Thymus (tissue), 11 donors: ENCODE data around the gene SLC39A11. TPM values are rescaled to one million over a fixed set of nuclear protein-coding genes. Genes with fewer than 3 reads are reported as not detected.

ENCODE experiments used
- DNase-seq, 9 donors: peaks; one replicate each; pipeline ENCODE4 v3.0.0-alpha.2; 2013; ENCODE audit warnings: low spot score in 9 of 9, low read depth in 6 of 9, missing footprints in 1 of 9
- H3K27ac ChIP-seq, 2 donors: one replicate each; pipeline ENCODE4 v1.5.1; 2013; ENCODE audit warnings: control low read depth in 1 of 2, low read depth in 1 of 2, low read length in 1 of 2, mild to moderate bottlenecking in 1 of 2, moderate library complexity in 1 of 2
- H3K27me3 ChIP-seq, 2 donors: one replicate each; pipeline ENCODE4 v1.5.1; 2013; ENCODE audit warnings: low read length in 1 of 2; ENCODE audit not compliant: control insufficient read depth in 2 of 2, insufficient read depth in 1 of 2
- H3K36me3 ChIP-seq, 2 donors: one replicate each; pipeline ENCODE4 v1.5.1; 2013; ENCODE audit warnings: low read length in 1 of 2, mild to moderate bottlenecking in 1 of 2, moderate library complexity in 1 of 2; ENCODE audit not compliant: control insufficient read depth in 2 of 2, insufficient read depth in 2 of 2
- H3K4me1 ChIP-seq, 2 donors: one replicate each; pipeline ENCODE4 v1.5.1; 2013; ENCODE audit warnings: low read length in 2 of 2; ENCODE audit not compliant: control insufficient read depth in 2 of 2, insufficient read depth in 2 of 2
- H3K4me3 ChIP-seq, 2 donors: one replicate each; pipeline ENCODE4 v1.5.1; 2013; ENCODE audit warnings: low read length in 2 of 2, control low read depth in 1 of 2, mild to moderate bottlenecking in 1 of 2
- H3K9me3 ChIP-seq, 2 donors: one replicate each; pipeline ENCODE4 v1.5.1; 2013; ENCODE audit warnings: low read length in 1 of 2, mild to moderate bottlenecking in 1 of 2; ENCODE audit not compliant: control insufficient read depth in 2 of 2, insufficient read depth in 1 of 2
- WGBS: extraction: QIAGEN DNeasy Blood & Tissue Kit; methylation state at CpG from one replicate; pipeline ENCODE4 v1.1.7; 2013; 5-methylcytosine and 5-hydroxymethylcytosine counted together
- polyA plus RNA-seq: library from polyadenylated mRNA; stranded (reverse); fragments of 200-250 nt; gene quantifications from one replicate; pipeline ENCODE4 v1.2.3, GENCODE V29; 2013
- total RNA-seq: library from RNA; stranded (reverse); fragments of 120-200 nt; gene quantifications from one replicate; pipeline ENCODE4 v1.2.4, GENCODE V29; 2013
- donor health status: healthy.

Gene SLC39A11
- total and polyA plus RNA-seq, 2 donors = 7.4 to 8.7 TPM

GRCh38 chr17:73028299-73028755 is 64.2 kb downstream of the SLC39A11 start:
- Histone ChIP-seq H3K9me3 (no peaks in the 10 kb centered on the region), H3K4me1 (no peaks in the 10 kb centered on the region), H3K36me3 (peaks cover 0 to 3% of the 10 kb centered on the region in 2 donors), H3K27ac (no peak overlapping the region), H3K27me3 (no peaks in the 10 kb centered on the region), H3K4me3 (no peak overlapping the region)
- WGBS = 94% methylated on average over 5 of the region's 5 CpGs
- DNase-seq = no peak

GRCh38 chr17:73027130-73027741 is 65.3 kb downstream of the SLC39A11 start:
- Histone ChIP-seq H3K4me1 (no peaks in the 10 kb centered on the region), H3K36me3 (peaks cover 0 to 3% of the 10 kb centered on the region in 2 donors), H3K27me3 (no peaks in the 10 kb centered on the region), H3K4me3 (no peak overlapping the region), H3K9me3 (no peaks in the 10 kb centered on the region), H3K27ac (no peak overlapping the region)
- WGBS = 97% methylated on average over 7 of the region's 7 CpGs
- DNase-seq = no peak

DNA sequence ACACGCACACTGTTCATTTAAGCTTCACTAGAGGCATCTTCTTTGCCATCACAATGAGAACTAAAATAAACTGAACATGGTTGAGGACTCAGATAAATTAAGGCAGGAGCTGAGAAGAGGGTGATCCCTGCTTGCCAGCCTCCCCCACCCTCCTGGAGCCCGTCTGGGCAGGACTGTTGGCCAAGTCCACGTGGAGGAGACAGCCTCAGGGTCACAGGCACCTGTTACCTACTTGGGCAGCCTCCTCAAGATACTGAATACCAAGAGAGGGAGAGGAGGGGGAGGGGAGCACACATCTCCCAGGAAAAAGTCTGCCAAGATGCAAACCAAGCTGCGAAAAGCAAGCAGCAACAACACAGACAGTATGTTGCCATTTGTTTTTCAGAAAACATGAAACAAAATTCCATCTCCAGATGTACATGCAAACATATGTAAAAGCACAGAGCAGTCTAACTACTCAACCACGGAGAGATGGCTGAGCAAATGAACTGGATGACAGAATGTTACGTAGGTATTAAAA is 67.4 kb downstream of the SLC39A11 start:
- WGBS = 80% methylated on average over 6 of the region's 6 CpGs
- Histone ChIP-seq H3K4me1 (no peaks in the 10 kb centered on the region), H3K27me3 (no peaks in the 10 kb centered on the region), H3K36me3 (peaks cover 0 to 3% of the 10 kb centered on the region in 2 donors), H3K9me3 (no peaks in the 10 kb centered on the region), H3K27ac (no peak overlapping the region), H3K4me3 (no peak overlapping the region)
- DNase-seq = no peak

GRCh38 chr17:73023759-73024158 is 68.7 kb downstream of the SLC39A11 start:
- Histone ChIP-seq H3K4me1 (no peaks in the 10 kb centered on the region), H3K9me3 (no peaks in the 10 kb centered on the region), H3K4me3 (no peak overlapping the region), H3K27me3 (no peaks in the 10 kb centered on the region), H3K27ac (no peak overlapping the region), H3K36me3 (no peaks in the 10 kb centered on the region)
- no peak for DNase-seq
- 98% methylated on average over 5 of the region's 5 CpGs for WGBS

- H3K27ac ChIP-seq = no peak overlapping the region
- no peak overlapping the region for H3K4me3 ChIP-seq
- DNase-seq = no peak
- no peaks in the 10 kb centered on the region for H3K4me1 ChIP-seq
- no peaks in the 10 kb centered on the region for H3K9me3 ChIP-seq
- 97% methylated on average over 2 of the region's 2 CpGs for WGBS
- no peaks in the 10 kb centered on the region for H3K36me3 ChIP-seq
- H3K27me3 ChIP-seq = no peaks in the 10 kb centered on the region
Measured at GRCh38 chr17:73022694-73023093, 69.8 kb downstream of the SLC39A11 start.

GRCh38 chr17:73021771-73022170 is 70.7 kb downstream of the SLC39A11 start:
- 98% methylated on average over 12 of the region's 12 CpGs for WGBS
- H3K27ac ChIP-seq = no peak overlapping the region
- no peaks in the 10 kb centered on the region for H3K36me3 ChIP-seq
- DNase-seq = no peak
- H3K4me1 ChIP-seq = no peaks in the 10 kb centered on the region
- H3K27me3 ChIP-seq = no peaks in the 10 kb centered on the region
- H3K9me3 ChIP-seq = no peaks in the 10 kb centered on the region
- H3K4me3 ChIP-seq = no peak overlapping the region

DNA sequence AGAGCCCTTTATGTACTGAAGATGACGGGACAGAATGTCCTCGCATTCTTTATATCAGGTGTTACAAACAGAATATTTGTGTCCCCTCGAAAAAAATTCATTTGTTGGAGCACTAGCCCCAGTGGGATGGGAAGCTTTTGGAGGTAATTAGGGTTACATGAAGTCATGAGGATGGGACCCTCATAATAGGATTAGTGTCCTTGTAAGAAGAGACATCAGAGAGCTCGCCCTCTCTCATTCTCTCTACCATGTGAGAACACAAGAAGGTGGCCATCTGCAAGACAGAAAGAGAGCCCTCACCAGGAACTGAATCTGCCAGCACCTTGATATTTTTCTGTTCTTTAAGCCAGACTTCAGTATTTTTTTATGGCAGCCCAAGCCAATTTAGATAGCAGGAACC is 72.4 kb downstream of the SLC39A11 start:
- H3K27me3 ChIP-seq = no peaks in the 10 kb centered on the region
- no peak for DNase-seq
- H3K4me1 ChIP-seq = no peaks in the 10 kb centered on the region
- no peak overlapping the region for H3K4me3 ChIP-seq
- no peaks in the 10 kb centered on the region for H3K9me3 ChIP-seq
- 98% methylated on average over 4 of the region's 4 CpGs for WGBS
- H3K36me3 ChIP-seq = no peaks in the 10 kb centered on the region
- H3K27ac ChIP-seq = no peak overlapping the region

- H3K36me3 ChIP-seq = no peaks in the 10 kb centered on the region
- no peaks in the 10 kb centered on the region for H3K9me3 ChIP-seq
- no peak for DNase-seq
- no peaks in the 10 kb centered on the region for H3K27me3 ChIP-seq
- no peak overlapping the region for H3K4me3 ChIP-seq
- H3K4me1 ChIP-seq = peaks cover 0 to 1% of the 10 kb centered on the region in 2 donors
- no peak overlapping the region for H3K27ac ChIP-seq
Measured at GRCh38 chr17:73018599-73018998, 73.9 kb downstream of the SLC39A11 start.

- H3K36me3 ChIP-seq = no peaks in the 10 kb centered on the region
- DNase-seq = no peak
- H3K4me1 ChIP-seq = peaks cover 0 to 2% of the 10 kb centered on the region in 2 donors
- no peaks in the 10 kb centered on the region for H3K27me3 ChIP-seq
- 99% methylated on average over 3 of the region's 3 CpGs for WGBS
- H3K27ac ChIP-seq = no peak overlapping the region
- no peak overlapping the region for H3K4me3 ChIP-seq
- H3K9me3 ChIP-seq = no peaks in the 10 kb centered on the region
Measured at GRCh38 chr17:73017658-73018057, 74.8 kb downstream of the SLC39A11 start.
